Peyer's patch (tissue), 4 donors: ENCODE measurements around the gene STC2. TPM values are rescaled to one million over a fixed set of nuclear protein-coding genes. Genes with fewer than 3 reads are reported as not detected.

ENCODE experiments used
- DNase-seq, 3 donors: peaks; one replicate each; pipeline ENCODE4 v3.0.0-alpha.2; 2017 to 2019
- H3K27ac ChIP-seq, 4 donors: fragments of 200-600 bp; sonication (generic); one replicate each; pipeline ENCODE4 v1.5.1; 2016 to 2019
- H3K27me3 ChIP-seq, 2 donors: fragments of 200-600 bp; sonication (generic); one replicate each; pipeline ENCODE4 v1.5.1; 2019
- H3K36me3 ChIP-seq, 3 donors: fragments of 200-600 bp; sonication (generic); one replicate each; pipeline ENCODE4 v1.5.1; 2016 to 2019
- H3K4me1 ChIP-seq, 4 donors: fragments of 200-600 bp; sonication (generic); one replicate each; pipeline ENCODE4 v1.5.1; 2016 to 2019
- H3K4me3 ChIP-seq, 4 donors: fragments of 200-600 bp; sonication (generic); 1 replicate in 3 of 4; 2 replicates in 1 of 4; pipeline ENCODE4 v1.5.1; 2016 to 2019; ENCODE audit warnings: mild to moderate bottlenecking in 1 of 4
- H3K9me3 ChIP-seq, 4 donors: fragments of 200-600 bp; sonication (generic); one replicate each; pipeline ENCODE4 v1.5.1; 2016 to 2019; ENCODE audit warnings: mild to moderate bottlenecking in 1 of 4
- POLR2A ChIP-seq, 2 donors: fragments of 450-650 bp; IDR thresholded peaks; one replicate each; pipeline ENCODE4 v1.5.1; 2017; ENCODE audit warnings: antibody characterized with exemption in 2 of 2, mild to moderate bottlenecking in 2 of 2, moderate library complexity in 2 of 2
- total RNA-seq, 4 donors: library from RNA; depleted of rRNA; stranded (reverse); fragments of >200 nt; gene quantifications; one replicate each; pipeline ENCODE4 v1.1.0, GENCODE V29; 2016
- TF ChIP-seq, protein P1 (sequence below), 6 experiments: fragments of 450-650 bp in 4 of 6; fragments of 200-600 bp in 2 of 6; sonication (generic) in 1 of 6; IDR thresholded peaks; one replicate each; pipeline ENCODE4 v1.5.1; 2017 to 2019; ENCODE audit warnings: antibody characterized with exemption in 6 of 6, mild to moderate bottlenecking in 3 of 6, moderate library complexity in 1 of 6

STC2 gene
- total RNA-seq, 4 donors from 2014 or later, result 0.83 to 3.8 (median 1.7) TPM

GRCh38 chr5:173298213-173298926, 29.8 kb downstream of the STC2 start:
- Histone ChIP-seq H3K27ac (no peak overlapping the region), H3K36me3 (no peaks in the 10 kb centered on the region), H3K9me3 (no peaks in the 10 kb centered on the region), H3K4me3 (no peak overlapping the region), H3K4me1 (peaks cover 0 to 5% (median 0%) of the 10 kb centered on the region in 4 donors), H3K27me3 (no peaks in the 10 kb centered on the region)
- DNase-seq, result no peak
- TF ChIP-seq, protein P1, sequence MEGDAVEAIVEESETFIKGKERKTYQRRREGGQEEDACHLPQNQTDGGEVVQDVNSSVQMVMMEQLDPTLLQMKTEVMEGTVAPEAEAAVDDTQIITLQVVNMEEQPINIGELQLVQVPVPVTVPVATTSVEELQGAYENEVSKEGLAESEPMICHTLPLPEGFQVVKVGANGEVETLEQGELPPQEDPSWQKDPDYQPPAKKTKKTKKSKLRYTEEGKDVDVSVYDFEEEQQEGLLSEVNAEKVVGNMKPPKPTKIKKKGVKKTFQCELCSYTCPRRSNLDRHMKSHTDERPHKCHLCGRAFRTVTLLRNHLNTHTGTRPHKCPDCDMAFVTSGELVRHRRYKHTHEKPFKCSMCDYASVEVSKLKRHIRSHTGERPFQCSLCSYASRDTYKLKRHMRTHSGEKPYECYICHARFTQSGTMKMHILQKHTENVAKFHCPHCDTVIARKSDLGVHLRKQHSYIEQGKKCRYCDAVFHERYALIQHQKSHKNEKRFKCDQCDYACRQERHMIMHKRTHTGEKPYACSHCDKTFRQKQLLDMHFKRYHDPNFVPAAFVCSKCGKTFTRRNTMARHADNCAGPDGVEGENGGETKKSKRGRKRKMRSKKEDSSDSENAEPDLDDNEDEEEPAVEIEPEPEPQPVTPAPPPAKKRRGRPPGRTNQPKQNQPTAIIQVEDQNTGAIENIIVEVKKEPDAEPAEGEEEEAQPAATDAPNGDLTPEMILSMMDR (IDR thresholded peaks at IDR 0.05), result no peak
- TF ChIP-seq POLR2A (IDR thresholded peaks at IDR 0.05), result no peak

DNA sequence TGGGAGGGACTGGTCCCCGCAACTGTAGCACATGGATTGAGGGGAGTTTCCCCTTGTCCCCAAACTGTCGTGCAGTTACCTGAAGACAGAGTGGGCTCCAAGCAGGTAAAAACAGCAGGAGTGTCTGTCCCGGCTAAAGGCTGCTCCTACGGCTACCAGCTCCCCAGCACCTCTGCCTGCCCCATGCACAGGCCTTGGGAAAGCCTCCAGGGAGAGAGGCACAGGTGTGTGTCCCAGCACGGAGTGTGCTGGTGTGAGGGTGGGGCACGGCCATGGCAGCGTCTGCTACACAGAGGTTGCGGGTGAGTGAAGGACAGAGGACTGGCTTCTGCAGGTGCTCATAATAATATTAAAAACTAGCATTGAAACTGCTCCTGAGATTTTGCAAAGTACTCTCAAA, 30.4 kb downstream of the STC2 start:
- Histone ChIP-seq H3K36me3 (no peaks in the 10 kb centered on the region), H3K4me3 (no peak overlapping the region), H3K27me3 (no peaks in the 10 kb centered on the region), H3K9me3 (no peaks in the 10 kb centered on the region), H3K27ac (no peak overlapping the region), H3K4me1 (peaks cover 0 to 5% (median 0%) of the 10 kb centered on the region in 4 donors)
- TF ChIP-seq, protein P1 (IDR thresholded peaks at IDR 0.05), result no peak
- no peak for TF ChIP-seq POLR2A (IDR thresholded peaks at IDR 0.05)
- no peak for DNase-seq

GRCh38 chr5:173296737-173297676, 31.2 kb downstream of the STC2 start:
- Histone ChIP-seq H3K27me3 (no peaks in the 10 kb centered on the region), H3K4me1 (peaks cover 0 to 5% (median 0%) of the 10 kb centered on the region in 4 donors), H3K36me3 (no peaks in the 10 kb centered on the region), H3K9me3 (no peaks in the 10 kb centered on the region), H3K27ac (no peak overlapping the region), H3K4me3 (no peak overlapping the region)
- no peak for TF ChIP-seq POLR2A (IDR thresholded peaks at IDR 0.05)
- DNase-seq, result no peak

DNA sequence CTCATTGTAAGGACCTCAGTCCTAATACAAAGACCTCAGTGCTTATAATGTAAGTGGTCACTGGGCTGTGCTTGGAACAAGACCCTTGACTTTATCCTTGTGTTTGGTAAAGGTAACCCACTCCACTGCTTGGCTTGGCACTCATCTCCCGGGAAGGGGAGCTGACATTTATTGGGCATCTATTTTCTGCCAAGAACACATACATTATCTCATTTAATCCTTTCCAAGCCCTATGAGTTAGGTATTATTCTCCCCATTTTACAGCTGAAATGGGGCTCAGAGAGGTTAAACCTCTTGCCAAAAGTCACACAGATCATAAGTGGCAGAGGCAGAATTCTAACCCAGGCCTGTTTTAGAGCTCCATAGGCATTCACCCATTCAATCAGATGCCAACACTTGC, 32.4 kb downstream of the STC2 start:
- Histone ChIP-seq H3K4me3 (no peak overlapping the region), H3K27ac (no peak overlapping the region), H3K36me3 (no peaks in the 10 kb centered on the region), H3K9me3 (no peaks in the 10 kb centered on the region), H3K27me3 (no peaks in the 10 kb centered on the region), H3K4me1 (peaks cover 0 to 5% (median 0%) of the 10 kb centered on the region in 4 donors)
- TF ChIP-seq POLR2A (IDR thresholded peaks at IDR 0.05), result no peak
- TF ChIP-seq, protein P1 (IDR thresholded peaks at IDR 0.05), result no peak
- no peak for DNase-seq

GRCh38 chr5:173294673-173295320, 33.4 kb downstream of the STC2 start:
- H3K27me3 ChIP-seq, result no peaks in the 10 kb centered on the region
- no peaks in the 10 kb centered on the region for H3K36me3 ChIP-seq
- H3K27ac ChIP-seq, result no peak overlapping the region
- no peak for DNase-seq
- H3K9me3 ChIP-seq, result no peaks in the 10 kb centered on the region
- H3K4me1 ChIP-seq, result peaks cover 0 to 5% (median 0%) of the 10 kb centered on the region in 4 donors
- no peak for TF ChIP-seq POLR2A (IDR thresholded peaks at IDR 0.05)
- TF ChIP-seq, protein P1 (IDR thresholded peaks at IDR 0.05), result no peak
- no peak overlapping the region for H3K4me3 ChIP-seq
